Fibroblast of lung (primary cell): ENCODE results near the gene CHRM5. TPM values are rescaled to one million over a fixed set of nuclear protein-coding genes. Genes with fewer than 3 reads are reported as not detected.

ENCODE experiments used
- DNase-seq, 2 donors: peaks; one replicate each; pipeline versions ENCODE4 v3.0.0 to v3.0.0-alpha.2; 2010; ENCODE audit warnings: low read depth in 2 of 2
- H2AFZ ChIP-seq: 2 replicates; pipeline ENCODE4 v1.5.1; 2012; ENCODE audit warnings: low read length, control low read depth, inconsistent platforms
- H3K27ac ChIP-seq: 2 replicates; pipeline ENCODE4 v1.5.1; 2011; ENCODE audit warnings: low read length, control low read depth; ENCODE audit not compliant: insufficient read depth
- H3K27me3 ChIP-seq: 2 replicates; pipeline ENCODE4 v1.5.1; 2011; ENCODE audit warnings: mild to moderate bottlenecking, low read length; ENCODE audit not compliant: control insufficient read depth, insufficient read depth
- H3K36me3 ChIP-seq: 2 replicates; pipeline ENCODE4 v1.5.1; 2011; ENCODE audit warnings: low read length; ENCODE audit not compliant: control insufficient read depth, insufficient read depth
- H3K4me1 ChIP-seq: 2 replicates; pipeline ENCODE4 v1.5.1; 2011; ENCODE audit warnings: low read length; ENCODE audit not compliant: control insufficient read depth, insufficient read depth; ENCODE audit errors: extremely low read depth
- H3K4me2 ChIP-seq: 2 replicates; pipeline ENCODE4 v1.5.1; 2011; ENCODE audit warnings: low read length, control low read depth; ENCODE audit not compliant: insufficient read depth; ENCODE audit errors: extremely low read depth
- H3K4me3 ChIP-seq, 4 experiments: fragments of 200-600 bp in 1 of 4; sonication (generic) in 1 of 4; replicated peaks in 1 of 4; 2 replicates each; pipeline ENCODE4 v1.5.1; 2011 to 2016; ENCODE audit warnings: low read length in 4 of 4, low read depth in 3 of 4, mild to moderate bottlenecking in 3 of 4, control low read depth in 2 of 4, inconsistent platforms in 1 of 4, mixed read lengths in 1 of 4; ENCODE audit not compliant: insufficient read depth in 1 of 4; ENCODE audit errors: control extremely low read depth in 1 of 4
- H3K79me2 ChIP-seq: 2 replicates; pipeline ENCODE4 v1.5.1; 2012; ENCODE audit warnings: mild to moderate bottlenecking, low read length, inconsistent platforms; ENCODE audit not compliant: control insufficient read depth, insufficient read depth
- H3K9ac ChIP-seq: 2 replicates; pipeline ENCODE4 v1.5.1; 2011; ENCODE audit warnings: mild to moderate bottlenecking, low read length, control low read depth; ENCODE audit not compliant: insufficient read depth
- H3K9me3 ChIP-seq: 2 replicates; pipeline ENCODE4 v1.5.1; 2012; ENCODE audit warnings: low read depth, low read length; ENCODE audit not compliant: control insufficient read depth, insufficient read depth
- H4K20me1 ChIP-seq: 2 replicates; pipeline ENCODE4 v1.5.1; 2011; ENCODE audit warnings: low read length; ENCODE audit not compliant: control insufficient read depth, insufficient read depth; ENCODE audit errors: extremely low read depth
- EZH2 ChIP-seq: IDR thresholded peaks from 2 replicates; pipeline ENCODE4 v1.5.1; 2012; ENCODE audit warnings: low read length, control low read depth, mild to moderate bottlenecking; ENCODE audit errors: missing control alignments
- polyA plus RNA-seq, 2 donors: library from polyadenylated mRNA; depleted of rRNA in 1 of 2; stranded (reverse) in 1 of 2; unstranded in 1 of 2; fragments of >200 nt; gene quantifications; 2 replicates each; pipeline ENCODE4 v1.2.1, GENCODE V29; 2011 to 2012; ENCODE audit warnings: missing spikeins in 1 of 2
- total RNA-seq: library from RNA; depleted of rRNA; stranded (reverse); fragments of >200 nt; gene quantifications from 2 replicates; pipeline ENCODE4 v1.2.1, GENCODE V29; 2014
- TF ChIP-seq, protein P1 (sequence below), 2 donors: IDR thresholded peaks in 1 of 2; conservative IDR thresholded peaks in 1 of 2; 1 replicate in 1 of 2; 2 replicates in 1 of 2; pipeline ENCODE4 v1.5.1; 2011 to 2012; ENCODE audit warnings: low read length in 2 of 2, control low read depth in 1 of 2, inconsistent platforms in 1 of 2, low read depth in 1 of 2, mild to moderate bottlenecking in 1 of 2

Gene CHRM5
- total and polyA plus RNA-seq, 2 donors (not counting 1 experiment from before 2014, with no cell fraction given), result 0.03 TPM; not detected in 1

DNA sequence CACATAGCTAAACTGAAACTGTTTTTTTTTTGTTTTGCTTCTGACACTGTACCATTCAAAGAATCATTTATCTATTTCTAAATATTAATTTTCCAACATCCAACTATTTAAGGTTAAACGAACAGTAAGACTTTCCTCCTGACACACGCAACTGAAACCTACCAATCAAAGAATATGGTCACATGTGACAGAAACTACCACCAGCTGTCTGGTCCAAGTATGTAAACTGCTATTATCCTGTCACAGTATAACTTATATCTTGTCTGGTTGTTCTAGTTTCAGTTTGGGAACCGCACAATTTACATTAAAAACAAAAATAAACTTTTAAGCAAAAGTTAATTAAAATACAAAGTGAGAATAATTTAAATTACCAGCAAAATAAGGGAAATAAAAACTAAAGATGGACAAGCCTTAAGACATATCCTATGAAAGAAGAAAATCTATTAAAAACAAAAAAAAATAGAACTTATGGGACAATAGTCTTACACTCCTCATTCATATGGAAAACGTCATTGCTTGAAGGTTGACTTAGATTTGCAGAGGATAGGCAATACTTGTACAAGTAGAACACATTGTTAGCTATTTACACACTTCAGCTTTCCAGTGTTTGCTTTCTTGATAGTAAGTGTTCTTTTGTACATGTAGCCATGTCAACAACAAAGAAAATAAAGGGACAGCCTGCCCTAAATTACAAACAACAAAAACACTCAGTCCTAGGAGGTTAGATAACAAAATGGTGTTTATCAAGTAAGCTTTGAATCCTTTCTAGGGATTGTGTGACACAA lies 26.8 kb upstream of the CHRM5 start:
- H3K4me3 ChIP-seq, result no peak overlapping the region
- H3K4me1 ChIP-seq, result no peaks in the 10 kb centered on the region
- no peak overlapping the region for H3K27ac ChIP-seq
- H3K27me3 ChIP-seq, result no peaks in the 10 kb centered on the region
- no peaks in the 10 kb centered on the region for H3K79me2 ChIP-seq
- H3K36me3 ChIP-seq, result no peaks in the 10 kb centered on the region
- no peak overlapping the region for H3K4me2 ChIP-seq
- H4K20me1 ChIP-seq, result no peaks in the 10 kb centered on the region
- no peak overlapping the region for H3K9ac ChIP-seq
- no peak overlapping the region for H2AFZ ChIP-seq
- TF ChIP-seq, protein P1, sequence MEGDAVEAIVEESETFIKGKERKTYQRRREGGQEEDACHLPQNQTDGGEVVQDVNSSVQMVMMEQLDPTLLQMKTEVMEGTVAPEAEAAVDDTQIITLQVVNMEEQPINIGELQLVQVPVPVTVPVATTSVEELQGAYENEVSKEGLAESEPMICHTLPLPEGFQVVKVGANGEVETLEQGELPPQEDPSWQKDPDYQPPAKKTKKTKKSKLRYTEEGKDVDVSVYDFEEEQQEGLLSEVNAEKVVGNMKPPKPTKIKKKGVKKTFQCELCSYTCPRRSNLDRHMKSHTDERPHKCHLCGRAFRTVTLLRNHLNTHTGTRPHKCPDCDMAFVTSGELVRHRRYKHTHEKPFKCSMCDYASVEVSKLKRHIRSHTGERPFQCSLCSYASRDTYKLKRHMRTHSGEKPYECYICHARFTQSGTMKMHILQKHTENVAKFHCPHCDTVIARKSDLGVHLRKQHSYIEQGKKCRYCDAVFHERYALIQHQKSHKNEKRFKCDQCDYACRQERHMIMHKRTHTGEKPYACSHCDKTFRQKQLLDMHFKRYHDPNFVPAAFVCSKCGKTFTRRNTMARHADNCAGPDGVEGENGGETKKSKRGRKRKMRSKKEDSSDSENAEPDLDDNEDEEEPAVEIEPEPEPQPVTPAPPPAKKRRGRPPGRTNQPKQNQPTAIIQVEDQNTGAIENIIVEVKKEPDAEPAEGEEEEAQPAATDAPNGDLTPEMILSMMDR (conservative IDR thresholded peaks at IDR 0.05 in 1 of 2, IDR thresholded peaks at IDR 0.05 in 1 of 2; ENCODE audit: low read depth in 1 of 2, low read length in 2 of 2), result no peak
- no peak for TF ChIP-seq EZH2
- H3K9me3 ChIP-seq, result no peaks in the 10 kb centered on the region
- DNase-seq, result no peak

- no peak overlapping the region for H3K9ac ChIP-seq
- H3K79me2 ChIP-seq, result no peaks in the 10 kb centered on the region
- TF ChIP-seq EZH2, result no peak
- TF ChIP-seq, protein P1 (conservative IDR thresholded peaks at IDR 0.05 in 1 of 2, IDR thresholded peaks at IDR 0.05 in 1 of 2; ENCODE audit: low read depth in 1 of 2, low read length in 2 of 2), result no peak
- H3K4me3 ChIP-seq, result no peak overlapping the region
- H3K27me3 ChIP-seq, result no peaks in the 10 kb centered on the region
- H3K27ac ChIP-seq, result no peak overlapping the region
- H2AFZ ChIP-seq, result no peak overlapping the region
- DNase-seq, result no peak
- H4K20me1 ChIP-seq, result no peaks in the 10 kb centered on the region
- H3K4me2 ChIP-seq, result no peak overlapping the region
- H3K36me3 ChIP-seq, result no peaks in the 10 kb centered on the region
- H3K4me1 ChIP-seq, result no peaks in the 10 kb centered on the region
- H3K9me3 ChIP-seq, result no peaks in the 10 kb centered on the region
Measured at GRCh38 chr15:33946152-33946551, 22.1 kb upstream of the CHRM5 start.

DNA sequence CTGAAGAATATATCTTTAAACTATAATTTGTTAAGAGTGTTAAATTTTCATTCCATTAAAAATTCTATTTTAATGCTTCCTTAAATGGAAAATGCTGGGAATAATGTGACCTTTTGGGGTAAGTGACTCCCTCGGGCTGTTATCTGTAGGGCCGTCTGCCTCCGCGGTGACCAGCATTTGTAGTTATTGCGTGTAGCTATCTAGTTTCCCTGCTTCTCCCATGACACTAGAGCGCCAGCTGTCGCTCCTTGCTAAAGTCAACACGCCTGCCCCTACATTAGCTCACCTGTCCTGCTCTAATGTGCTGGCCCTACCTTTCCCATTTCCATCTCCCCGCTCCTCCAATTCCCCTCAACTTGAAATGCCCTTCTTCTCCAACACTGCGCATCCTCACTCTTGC lies 12.4 kb upstream of the CHRM5 start:
- H3K79me2 ChIP-seq, result no peaks in the 10 kb centered on the region
- H3K27me3 ChIP-seq, result no peaks in the 10 kb centered on the region
- no peak overlapping the region for H3K27ac ChIP-seq
- DNase-seq, result no peak
- no peak overlapping the region for H2AFZ ChIP-seq
- H3K4me2 ChIP-seq, result no peak overlapping the region
- TF ChIP-seq, protein P1 (conservative IDR thresholded peaks at IDR 0.05 in 1 of 2, IDR thresholded peaks at IDR 0.05 in 1 of 2; ENCODE audit: low read depth in 1 of 2, low read length in 2 of 2), result no peak
- no peak for TF ChIP-seq EZH2
- H3K4me1 ChIP-seq, result no peaks in the 10 kb centered on the region
- no peak overlapping the region for H3K9ac ChIP-seq
- H3K9me3 ChIP-seq, result no peaks in the 10 kb centered on the region
- H4K20me1 ChIP-seq, result no peaks in the 10 kb centered on the region
- H3K36me3 ChIP-seq, result no peaks in the 10 kb centered on the region
- H3K4me3 ChIP-seq, result no peak overlapping the region
